NCI-H187 (cell line): ENCODE measurements around the gene TM2D1.
"Not testable (repeated sequence)": the region's sequence is repeated elsewhere in the genome, so short reads cannot be mapped to it uniquely, and the experiment has no call there.

Source experiments
- DNase-seq, 2 experiments: peaks; one replicate each; lab custom pipeline; 2025; lab: John Stamatoyannopoulos, UW

TM2D1 gene

GRCh38 chr1:61718996-61719663, 5.8 kb downstream of the TM2D1 start:
- DNase-seq: not testable (repeated sequence)

GRCh38 chr1:61711969-61712368, 13.0 kb downstream of the TM2D1 start:
- DNase-seq: no peak

DNA sequence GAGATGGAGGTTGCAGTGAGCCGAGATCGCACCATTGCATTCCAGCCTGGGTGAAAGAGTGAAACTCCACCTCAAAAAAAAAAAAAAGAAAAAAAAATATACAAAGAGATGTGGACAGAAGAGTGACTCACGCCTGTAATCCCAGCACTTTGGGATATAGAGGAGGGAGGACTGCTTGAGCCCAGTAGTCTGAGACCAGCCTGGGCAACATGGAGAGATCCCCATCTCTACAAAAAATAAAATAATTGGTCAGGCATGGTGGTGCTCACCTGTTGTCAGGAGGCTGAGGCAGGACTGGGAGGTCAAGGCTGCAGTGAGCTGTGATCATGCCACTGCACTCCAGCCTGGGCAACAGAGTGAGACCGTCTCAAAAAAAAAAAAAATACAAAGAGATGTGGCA, 13.7 kb downstream of the TM2D1 start:
- not testable (repeated sequence) for DNase-seq

GRCh38 chr1:61709908-61710289, 15.0 kb downstream of the TM2D1 start:
- no peak for DNase-seq

- no peak for DNase-seq
These were observed 15.7 kb downstream of the TM2D1 start for GRCh38 chr1:61708953-61709907.

DNA sequence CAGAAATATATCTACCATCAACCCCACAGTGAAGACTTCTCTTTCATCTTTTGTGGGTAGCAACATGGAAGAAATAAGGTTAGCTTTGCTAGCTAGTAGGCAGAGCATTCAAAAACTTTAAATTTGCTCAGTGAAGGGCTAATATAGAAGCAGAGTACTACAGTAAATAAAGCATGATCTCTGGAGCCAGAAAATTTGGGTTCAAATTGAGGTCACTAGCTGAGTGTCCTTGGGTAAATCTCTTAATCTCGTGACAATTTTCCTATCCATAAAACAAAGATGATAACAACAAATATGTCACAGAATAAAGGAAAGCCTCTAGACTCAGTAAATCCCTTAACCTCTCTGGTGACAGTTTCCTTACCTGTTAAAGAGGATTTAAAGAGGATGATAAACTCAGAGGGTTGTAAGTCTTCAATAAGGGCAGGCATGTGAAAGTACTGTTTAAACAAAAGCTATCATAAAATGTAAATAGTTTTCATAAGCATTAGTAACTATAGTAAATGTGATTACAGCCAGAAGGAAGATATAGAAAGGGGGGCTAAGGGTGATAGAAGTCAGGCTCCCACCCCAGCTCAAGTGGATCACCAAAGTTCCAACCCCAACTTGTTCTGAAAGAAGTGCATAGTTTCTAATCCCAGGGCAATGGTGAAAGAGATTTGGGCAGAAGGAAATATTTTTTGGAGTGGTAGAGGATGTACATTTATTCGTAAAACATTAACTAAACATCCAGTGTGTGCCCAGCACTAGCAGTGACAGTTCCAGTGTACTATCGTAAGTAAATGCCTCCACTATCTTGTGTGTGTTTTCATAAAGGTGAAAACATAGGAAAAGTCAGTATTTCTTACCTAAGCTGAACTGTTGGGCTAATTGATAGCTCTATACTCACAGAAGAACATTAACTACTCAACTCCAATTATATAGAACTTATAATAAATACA, 24.8 kb downstream of the TM2D1 start:
- no peak for DNase-seq

GRCh38 chr1:61692155-61692800, 32.7 kb downstream of the TM2D1 start:
- DNase-seq: no peak

DNA sequence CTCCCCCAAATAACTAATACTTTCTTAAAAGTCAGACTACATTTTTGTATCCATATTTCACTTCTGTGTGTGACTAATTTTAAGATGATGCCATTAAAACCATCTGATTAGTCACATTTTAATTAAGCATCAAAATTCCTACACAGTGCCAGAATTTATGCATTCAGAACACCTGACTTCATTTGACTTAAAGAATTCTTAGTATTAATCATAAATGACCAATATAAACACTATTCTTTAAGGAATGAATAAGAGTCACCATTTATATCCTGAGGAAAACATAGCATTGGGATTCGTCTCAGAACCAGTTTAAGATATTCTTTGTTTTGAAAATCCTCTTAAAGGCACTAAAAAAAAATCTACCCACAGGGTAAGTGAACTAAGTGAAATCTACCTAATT, 37.0 kb downstream of the TM2D1 start:
- no peak for DNase-seq

- DNase-seq: no peak
These were observed 42.0 kb downstream of the TM2D1 start for GRCh38 chr1:61682891-61683290.

- no peak for DNase-seq
These were observed 44.4 kb downstream of the TM2D1 start for GRCh38 chr1:61680500-61680899.

- not testable (repeated sequence) for DNase-seq
These were observed 48.1 kb downstream of the TM2D1 start for GRCh38 chr1:61676881-61677280.

GRCh38 chr1:61674221-61674620, 50.7 kb downstream of the TM2D1 start:
- DNase-seq: peak in 1 of 2 experiments; percentile 14

DNA sequence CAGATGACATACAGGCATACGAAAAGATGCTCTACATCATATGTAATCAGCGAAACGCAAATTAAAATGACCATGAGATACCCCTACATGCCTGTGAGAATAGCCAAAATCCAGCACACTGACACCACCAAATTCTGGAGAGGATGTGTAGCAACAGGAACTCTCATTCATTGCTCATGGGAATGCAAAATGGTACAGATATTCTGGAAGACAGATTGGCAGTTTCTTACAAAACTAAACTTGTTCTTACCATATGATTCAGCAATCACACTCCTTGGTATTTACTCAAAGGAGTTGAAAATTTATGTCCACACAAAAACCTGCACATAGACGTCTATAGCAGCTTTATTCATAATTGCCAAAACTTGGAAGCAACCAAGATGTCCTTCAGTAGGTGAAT, 52.6 kb downstream of the TM2D1 start:
- no peak for DNase-seq

DNA sequence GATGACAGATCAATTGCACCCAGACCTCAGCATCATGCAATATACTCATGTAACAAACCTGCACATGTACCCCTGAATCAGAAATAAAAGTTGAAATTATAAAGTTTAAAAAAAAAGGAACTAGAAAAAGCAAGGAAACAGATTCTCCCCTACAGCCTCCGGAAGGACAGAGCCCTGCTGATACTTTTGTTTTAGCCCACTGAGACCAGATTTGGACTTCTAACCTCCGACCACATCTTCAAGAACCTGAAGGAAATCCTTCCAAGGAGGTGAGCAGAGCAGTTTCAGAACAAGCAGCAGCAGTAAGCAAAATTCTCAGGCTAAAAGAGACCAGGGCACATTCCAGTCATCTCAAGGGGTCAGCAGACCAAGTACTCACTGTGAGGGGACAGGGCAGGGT, 54.5 kb downstream of the TM2D1 start:
- no peak for DNase-seq

GRCh38 chr1:61670016-61670415, 54.9 kb downstream of the TM2D1 start:
- DNase-seq: no peak

- DNase-seq: no peak
These were observed 65.9 kb downstream of the TM2D1 start for GRCh38 chr1:61659061-61659460.

DNA sequence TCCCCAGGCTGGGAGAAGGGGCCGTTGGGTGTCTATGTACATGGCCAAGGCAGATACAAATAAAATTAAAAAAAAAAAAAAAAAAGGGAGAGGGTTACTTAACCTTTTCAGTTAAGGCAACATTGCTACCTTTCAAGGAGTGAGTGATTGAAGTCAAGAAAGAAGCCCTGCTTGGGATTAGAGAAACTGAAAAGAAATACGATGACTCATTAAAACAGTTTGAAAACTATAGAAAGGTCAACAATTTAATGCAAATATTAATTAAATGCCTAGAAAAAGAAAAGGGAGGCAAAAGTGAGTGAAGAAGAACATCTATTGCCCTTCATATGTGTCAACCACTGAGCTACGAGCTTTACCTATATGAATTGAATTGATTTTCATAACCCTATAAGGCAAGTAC, 69.5 kb downstream of the TM2D1 start:
- no peak for DNase-seq

DNA sequence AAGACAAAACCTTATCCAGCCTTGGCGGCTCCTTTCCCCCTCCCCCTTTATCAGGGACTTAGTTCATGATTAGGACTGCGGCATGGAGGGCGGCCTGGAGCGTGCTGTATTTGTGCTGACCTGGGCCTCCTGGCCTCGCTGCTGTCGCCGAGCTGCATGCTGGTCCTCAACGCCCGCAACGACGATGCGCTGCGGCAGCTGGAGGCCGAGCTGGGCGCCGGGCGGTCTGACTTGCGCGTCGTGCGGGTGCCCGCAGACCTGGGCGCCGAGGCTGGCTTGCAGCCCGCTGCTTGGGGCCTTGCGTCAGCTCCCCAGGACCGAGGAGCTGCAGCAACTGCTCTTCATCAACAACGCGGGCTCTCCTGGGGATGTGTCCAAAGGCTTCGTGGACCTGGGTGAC, 70.9 kb downstream of the TM2D1 start:
- no peak for DNase-seq

DNA sequence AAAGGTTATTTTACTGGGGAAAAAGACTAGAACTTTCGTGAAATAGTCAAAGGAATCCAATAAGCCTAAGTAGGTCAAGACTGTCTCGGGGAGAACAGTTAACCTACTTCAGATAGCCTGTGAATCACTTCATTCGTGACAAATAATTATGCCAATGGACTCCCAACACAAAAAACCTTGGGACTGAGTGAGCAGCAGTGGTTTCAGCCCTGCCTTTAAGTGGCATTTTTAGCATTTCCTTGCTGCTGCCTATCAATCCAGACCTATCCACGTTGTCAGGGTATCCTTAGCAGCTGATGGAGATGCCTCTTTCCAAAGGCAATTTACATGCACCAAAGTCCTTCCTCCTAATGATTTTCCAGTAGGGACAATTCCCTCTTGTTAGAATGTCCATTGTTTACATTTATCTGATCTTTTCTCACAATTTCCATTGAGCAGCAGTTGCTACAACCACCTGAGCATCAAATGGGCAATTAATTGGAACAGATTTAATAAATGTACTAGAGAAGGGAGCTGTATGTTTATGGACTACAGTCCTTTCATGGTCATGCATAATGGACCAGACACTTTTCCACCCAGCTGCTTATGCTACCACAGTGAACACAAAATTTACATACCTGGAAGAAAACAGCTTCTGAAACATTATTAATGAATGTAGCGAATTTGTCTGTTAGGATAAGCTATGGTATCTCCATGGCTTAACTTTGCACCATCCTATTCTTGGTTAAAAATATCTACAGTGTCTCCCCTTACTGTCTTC, 75.8 kb downstream of the TM2D1 start:
- no peak for DNase-seq

DNA sequence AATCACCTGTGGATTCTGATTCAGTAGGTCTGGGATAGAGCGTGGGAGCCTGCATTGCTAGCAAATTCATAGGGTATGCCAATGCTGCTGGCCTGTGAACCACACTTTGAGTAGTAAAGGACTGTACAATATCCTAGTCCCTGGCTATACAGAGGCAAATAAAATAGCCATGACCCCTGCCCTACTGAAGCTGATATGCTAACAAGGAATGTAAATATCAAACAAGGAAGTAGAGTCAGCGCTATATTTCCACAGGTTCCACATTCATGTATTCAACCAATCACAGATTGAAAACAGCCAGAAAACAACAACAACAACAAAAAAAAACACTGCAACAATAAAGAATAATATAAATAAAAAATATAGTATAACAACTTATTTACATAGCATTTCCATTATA, 77.8 kb downstream of the TM2D1 start:
- no peak for DNase-seq

- DNase-seq: no peak
These were observed 79.5 kb downstream of the TM2D1 start for GRCh38 chr1:61645476-61645875.
